CD8-positive, alpha-beta memory T cell (primary cell): ENCODE measurements around the gene CKAP5. TPM values are rescaled to one million over a fixed set of nuclear protein-coding genes. Genes with fewer than 3 reads are reported as not detected.

ENCODE experiments used
- CTCF ChIA-PET: fragments of 350-600 bp; sonication (Branson Sonifier 250); formaldehyde crosslinking; loops from one replicate; lab custom pipeline; 2021; ENCODE audit warnings: antibody characterized with exemption; lab: Charles Lee
- POLR2A ChIA-PET: fragments of 350-600 bp; sonication (Branson Sonifier 250); formaldehyde crosslinking; loops from one replicate; lab custom pipeline; 2021; ENCODE audit warnings: antibody characterized with exemption; lab: Charles Lee
- DNase-seq, 5 donors: peaks; one replicate each; pipeline versions ENCODE4 v3.0.0 to v3.0.0-alpha.2; 2020 to 2022; ENCODE audit warnings: mixed read lengths in 1 of 5
- H3K27ac ChIP-seq: one replicate; pipeline ENCODE4 v1.7.0; 2013; ENCODE audit warnings: low read depth, mild to moderate bottlenecking, low read length, moderate library complexity
- H3K27me3 ChIP-seq: 2 replicates; pipeline ENCODE4 v1.7.0; 2013; ENCODE audit warnings: low read length, mild to moderate bottlenecking; ENCODE audit not compliant: insufficient read depth, poor library complexity, severe bottlenecking
- H3K36me3 ChIP-seq: 2 replicates; pipeline ENCODE4 v1.7.0; 2013; ENCODE audit warnings: mild to moderate bottlenecking, low read length, moderate library complexity; ENCODE audit not compliant: insufficient read depth
- H3K4me1 ChIP-seq: 2 replicates; pipeline ENCODE4 v1.7.0; 2013; ENCODE audit warnings: mild to moderate bottlenecking, low read length, moderate library complexity; ENCODE audit not compliant: insufficient read depth
- H3K4me3 ChIP-seq: 2 replicates; pipeline ENCODE4 v1.7.0; 2013; ENCODE audit warnings: mild to moderate bottlenecking, low read length
- H3K9me3 ChIP-seq: 2 replicates; pipeline ENCODE4 v1.7.0; 2013; ENCODE audit warnings: mild to moderate bottlenecking, low read length
- H3K27ac Mint-ChIP-seq, 8 donors: one replicate each; pipeline ENCODE4 v1.8.0; 2020 to 2021; ENCODE audit warnings: mixed read lengths in 8 of 8, mild to moderate bottlenecking in 6 of 8, inconsistent platforms in 3 of 8, moderate library complexity in 3 of 8
- H3K27me3 Mint-ChIP-seq, 2 donors: one replicate each; pipeline ENCODE4 v1.8.0; 2020 to 2021; ENCODE audit warnings: mixed read lengths in 2 of 2, mild to moderate bottlenecking in 1 of 2, moderate library complexity in 1 of 2
- H3K36me3 Mint-ChIP-seq, 3 donors: one replicate each; pipeline ENCODE4 v1.8.0; 2020 to 2021; ENCODE audit warnings: mixed read lengths in 3 of 3, inconsistent platforms in 1 of 3, mild to moderate bottlenecking in 1 of 3
- H3K4me1 Mint-ChIP-seq, 3 donors: one replicate each; pipeline ENCODE4 v1.8.0; 2020 to 2021; ENCODE audit warnings: mixed read lengths in 3 of 3, inconsistent platforms in 1 of 3, mild to moderate bottlenecking in 1 of 3
- H3K4me3 Mint-ChIP-seq, 7 donors: one replicate each; pipeline ENCODE4 v1.8.0; 2020 to 2021; ENCODE audit warnings: mixed read lengths in 7 of 7, mild to moderate bottlenecking in 6 of 7, moderate library complexity in 4 of 7, inconsistent platforms in 2 of 7
- H3K9me3 Mint-ChIP-seq, 5 donors: one replicate each; pipeline ENCODE4 v1.8.0; 2020 to 2022; ENCODE audit warnings: mixed read lengths in 5 of 5, mild to moderate bottlenecking in 3 of 5, moderate library complexity in 2 of 5, inconsistent platforms in 1 of 5
- polyA plus RNA-seq: library from polyadenylated mRNA; unstranded; fragments of 300-500 nt; fragmentation: Illumina TruSeq; gene quantifications from one replicate; pipeline ENCODE4 v1.2.3, GENCODE V29; 2021
- total RNA-seq, 2 experiments: library from RNA; stranded (reverse); gene quantifications; one replicate each; pipeline ENCODE4 v1.2.3, GENCODE V29; 2021

The CKAP5 gene
- total and polyA plus RNA-seq, 3 experiments from 2014 or later = 14.2 to 127 (median 114) TPM

DNA sequence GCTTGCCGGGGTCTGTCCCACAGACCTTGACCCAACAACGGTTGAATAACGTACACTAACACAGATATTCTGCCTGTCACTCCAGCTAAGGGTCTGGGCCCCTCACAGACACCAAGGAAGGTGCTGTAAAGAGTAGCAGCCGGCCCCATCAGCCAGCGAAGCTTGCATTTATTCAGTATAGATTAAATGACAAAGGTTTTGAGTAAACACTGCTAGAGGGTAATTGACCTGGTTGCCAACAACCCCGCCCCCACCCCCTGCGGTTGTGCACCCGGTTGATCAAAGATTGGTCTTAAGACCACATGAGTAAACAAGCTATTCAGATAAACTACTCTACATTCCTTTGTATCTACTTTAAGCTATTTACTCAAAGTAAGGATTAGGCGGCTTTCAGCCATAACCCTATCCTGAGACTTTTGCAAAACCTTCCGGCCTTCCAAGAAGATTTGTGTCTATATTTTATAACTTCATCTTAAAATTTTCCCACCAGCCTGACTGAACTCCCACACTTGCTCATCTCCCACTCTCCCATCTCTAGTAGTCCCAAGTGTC lies 4.8 kb upstream of the CKAP5 start:
- ChIA-PET POLR2A (no interaction called here), CTCF (no interaction called here)
- Histone ChIP-seq H3K4me1 (peaks cover 5% of the 10 kb centered on the region), H3K36me3 (no peaks in the 10 kb centered on the region), H3K27ac (no peak overlapping the region), H3K4me3 (no peak overlapping the region), H3K9me3 (no peaks in the 10 kb centered on the region), H3K27me3 (no peaks in the 10 kb centered on the region)
- Mint-ChIP-seq H3K27me3 (peaks cover 0 to 7% of the 10 kb centered on the region in 2 donors), H3K9me3 (no peaks in the 10 kb centered on the region), H3K4me3 (no peak overlapping the region), H3K4me1 (peaks cover 7 to 10% (median 10%) of the 10 kb centered on the region in 3 donors), H3K36me3 (peaks cover 0 to 5% (median 0%) of the 10 kb centered on the region in 3 donors), H3K27ac (peak overlapping the region in 1 of 8 donors; percentile 54)
- no peak for DNase-seq

DNA sequence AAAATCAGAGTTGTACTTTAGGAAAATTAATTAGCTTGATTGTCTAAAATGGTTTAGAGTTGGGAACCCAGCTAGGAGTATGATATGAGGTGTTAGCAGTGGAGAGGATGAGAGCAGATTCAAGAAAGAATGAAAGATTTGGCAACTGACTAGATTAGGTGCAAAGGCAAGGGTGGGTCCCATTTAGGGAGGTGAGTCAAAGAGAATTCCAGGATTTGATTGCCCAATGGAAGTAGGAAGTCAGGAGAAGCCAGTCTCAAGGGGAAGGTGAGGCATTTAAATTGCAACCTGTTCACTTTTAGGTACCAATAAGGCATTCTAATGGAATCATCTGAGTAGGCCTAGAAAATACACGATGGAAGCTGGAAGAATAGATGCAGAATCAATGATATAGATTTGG lies 3.6 kb upstream of the CKAP5 start:
- Histone ChIP-seq H3K36me3 (no peaks in the 10 kb centered on the region), H3K27ac (no peak overlapping the region), H3K4me3 (no peak overlapping the region), H3K4me1 (peaks cover 14% of the 10 kb centered on the region), H3K9me3 (no peaks in the 10 kb centered on the region), H3K27me3 (no peaks in the 10 kb centered on the region)
- Mint-ChIP-seq H3K9me3 (no peaks in the 10 kb centered on the region), H3K4me1 (peaks cover 17 to 20% (median 20%) of the 10 kb centered on the region in 3 donors), H3K27me3 (peaks cover 0 to 10% of the 10 kb centered on the region in 2 donors), H3K4me3 (no peak overlapping the region), H3K36me3 (peaks cover 0 to 10% (median 0%) of the 10 kb centered on the region in 3 donors), H3K27ac (no peak overlapping the region)
- no peak for DNase-seq
- CTCF ChIA-PET = no interaction called here
- POLR2A ChIA-PET = no interaction called here

DNA sequence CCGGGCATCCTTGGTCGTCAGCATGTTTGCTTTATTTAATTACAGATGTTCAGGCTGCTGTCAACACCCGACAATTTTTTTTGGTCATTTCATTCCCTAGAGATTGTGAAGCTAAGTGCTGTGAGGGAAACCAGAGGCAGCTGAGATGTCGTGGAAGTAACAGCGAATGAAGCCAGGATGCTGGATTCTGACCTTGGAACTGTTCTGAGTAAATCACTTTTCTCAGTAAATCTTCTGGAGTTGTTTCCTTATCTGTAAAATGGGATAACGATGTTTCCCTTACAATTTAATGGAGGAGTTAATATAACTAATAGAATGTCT lies 390 bp upstream of the CKAP5 start:
- peak overlapping the region in 6 of 8 donors; percentile 90 to 97 (median 94) for H3K27ac Mint-ChIP-seq
- no peaks in the 10 kb centered on the region for H3K36me3 ChIP-seq
- H3K4me1 Mint-ChIP-seq = peaks cover 36 to 47% (median 46%) of the 10 kb centered on the region in 3 donors
- peak overlapping the region; percentile 93 to 99 (median 97) for H3K4me3 Mint-ChIP-seq
- H3K9me3 ChIP-seq = no peaks in the 10 kb centered on the region
- H3K27me3 ChIP-seq = no peaks in the 10 kb centered on the region
- no peak for DNase-seq
- peak overlapping the region; percentile 69 for H3K4me3 ChIP-seq
- H3K9me3 Mint-ChIP-seq = no peaks in the 10 kb centered on the region
- peaks cover 20% of the 10 kb centered on the region for H3K4me1 ChIP-seq
- POLR2A ChIA-PET = interaction anchor here (0.6 kb wide), 1 partner anchor 339 kb away, joined by 3 read pairs; no protein-coding TSS in a partner anchor
- H3K27ac ChIP-seq = peak overlapping the region; percentile 76
- CTCF ChIA-PET = interaction anchor here (1.0 kb wide), 1 partner anchor 20 kb away, joined by 7 read pairs; no protein-coding TSS in a partner anchor
- H3K27me3 Mint-ChIP-seq = peaks cover 0 to 8% of the 10 kb centered on the region in 2 donors
- peaks cover 0 to 14% (median 0%) of the 10 kb centered on the region in 3 donors for H3K36me3 Mint-ChIP-seq

DNA sequence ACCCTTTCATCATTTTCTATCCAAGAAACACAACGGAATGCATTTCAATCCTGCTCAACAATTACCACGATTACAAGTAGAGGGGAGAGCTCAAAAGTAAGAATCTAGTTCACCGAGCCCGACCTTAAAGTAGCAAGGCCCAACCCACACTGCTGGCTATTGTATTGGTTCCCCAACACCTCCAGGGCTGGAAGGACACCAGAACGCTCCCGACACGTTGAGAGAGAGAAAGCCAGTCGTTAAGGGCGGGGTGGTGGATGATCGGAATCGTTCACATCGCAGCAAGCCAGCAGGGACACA lies 690 bp downstream of the CKAP5 start:
- Histone ChIP-seq H3K9me3 (no peaks in the 10 kb centered on the region), H3K36me3 (no peaks in the 10 kb centered on the region), H3K4me3 (peak overlapping the region; percentile 69), H3K4me1 (peaks cover 20% of the 10 kb centered on the region), H3K27me3 (no peaks in the 10 kb centered on the region), H3K27ac (peak overlapping the region; percentile 76)
- no peaks in the 10 kb centered on the region for H3K9me3 Mint-ChIP-seq
- H3K4me1 Mint-ChIP-seq = peaks cover 40 to 53% (median 46%) of the 10 kb centered on the region in 3 donors
- peaks cover 0 to 19% (median 0%) of the 10 kb centered on the region in 3 donors for H3K36me3 Mint-ChIP-seq
- H3K27ac Mint-ChIP-seq = peak overlapping the region; percentile 77 to 98 (median 93)
- ChIA-PET POLR2A (no interaction called here), CTCF (interaction anchor here (0.9 kb wide), 1 partner anchor 19 kb away, joined by 4 read pairs; no protein-coding TSS in a partner anchor)
- DNase-seq = no peak
- peaks cover 0 to 8% of the 10 kb centered on the region in 2 donors for H3K27me3 Mint-ChIP-seq
- peak overlapping the region; percentile 86 to 96 (median 92) for H3K4me3 Mint-ChIP-seq

DNA sequence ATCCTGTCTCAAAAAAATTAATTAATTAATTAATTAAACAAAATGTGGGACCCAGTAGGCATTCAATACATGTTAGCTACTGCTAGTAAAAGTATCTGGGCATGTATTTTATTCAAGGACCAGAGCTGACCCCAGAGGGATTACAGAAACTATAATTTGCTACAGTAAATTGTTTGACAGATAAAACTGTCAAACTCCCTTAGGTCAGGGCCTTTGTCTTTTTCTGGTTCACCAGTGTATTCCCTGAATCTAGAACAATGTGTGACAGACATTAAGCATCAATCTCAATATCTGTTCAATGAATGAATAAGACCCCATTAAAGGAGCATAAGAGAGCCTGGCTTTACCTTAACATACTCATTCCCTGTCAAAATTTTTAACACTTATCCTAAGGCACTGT lies 6.0 kb downstream of the CKAP5 start:
- CTCF ChIA-PET = no interaction called here
- no peaks in the 10 kb centered on the region for H3K9me3 Mint-ChIP-seq
- H3K9me3 ChIP-seq = no peaks in the 10 kb centered on the region

DNA sequence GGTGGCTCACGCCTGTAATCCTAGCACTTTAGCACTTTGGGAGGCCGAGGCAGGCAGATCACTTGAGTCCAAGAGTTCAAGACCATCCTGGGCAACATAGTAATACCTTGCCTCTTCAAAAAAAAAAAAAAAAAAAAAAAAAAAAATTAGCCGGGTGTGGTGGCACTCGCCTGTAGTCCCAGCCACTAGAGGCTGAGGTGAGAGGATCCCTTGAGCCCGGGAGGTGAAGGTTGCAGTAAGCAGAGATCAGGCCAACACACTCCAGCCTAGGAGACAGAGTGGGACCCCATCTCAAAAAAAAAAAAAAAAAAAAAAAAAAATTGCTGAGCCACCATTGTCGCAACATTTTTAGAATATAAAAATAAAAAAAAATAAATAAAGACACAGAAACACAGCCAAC lies 7.6 kb downstream of the CKAP5 start:
- Mint-ChIP-seq H3K27me3 (no peaks in the 10 kb centered on the region), H3K27ac (no peak overlapping the region), H3K9me3 (no peaks in the 10 kb centered on the region), H3K4me3 (no peak overlapping the region), H3K36me3 (peaks cover 0 to 14% (median 2%) of the 10 kb centered on the region in 3 donors), H3K4me1 (peaks cover 33 to 64% (median 50%) of the 10 kb centered on the region in 3 donors)
- H3K4me1 ChIP-seq = peaks cover 11% of the 10 kb centered on the region
- no peaks in the 10 kb centered on the region for H3K36me3 ChIP-seq
- CTCF ChIA-PET = no interaction called here
- H3K27me3 ChIP-seq = no peaks in the 10 kb centered on the region
- no peak overlapping the region for H3K27ac ChIP-seq
- POLR2A ChIA-PET = no interaction called here
- no peaks in the 10 kb centered on the region for H3K9me3 ChIP-seq
- DNase-seq = no peak
- H3K4me3 ChIP-seq = no peak overlapping the region

More for the DNA sequence above, 6.0 kb downstream of the CKAP5 start:
- no peak for DNase-seq
- Mint-ChIP-seq H3K4me3 (no peak overlapping the region), H3K27me3 (no peaks in the 10 kb centered on the region), H3K4me1 (peaks cover 46 to 75% (median 67%) of the 10 kb centered on the region in 3 donors), H3K27ac (no peak overlapping the region), H3K36me3 (peaks cover 0 to 14% (median 2%) of the 10 kb centered on the region in 3 donors)
- POLR2A ChIA-PET = no interaction called here
- Histone ChIP-seq H3K4me1 (peaks cover 22% of the 10 kb centered on the region), H3K27ac (no peak overlapping the region), H3K36me3 (no peaks in the 10 kb centered on the region), H3K27me3 (no peaks in the 10 kb centered on the region), H3K4me3 (no peak overlapping the region)

DNA sequence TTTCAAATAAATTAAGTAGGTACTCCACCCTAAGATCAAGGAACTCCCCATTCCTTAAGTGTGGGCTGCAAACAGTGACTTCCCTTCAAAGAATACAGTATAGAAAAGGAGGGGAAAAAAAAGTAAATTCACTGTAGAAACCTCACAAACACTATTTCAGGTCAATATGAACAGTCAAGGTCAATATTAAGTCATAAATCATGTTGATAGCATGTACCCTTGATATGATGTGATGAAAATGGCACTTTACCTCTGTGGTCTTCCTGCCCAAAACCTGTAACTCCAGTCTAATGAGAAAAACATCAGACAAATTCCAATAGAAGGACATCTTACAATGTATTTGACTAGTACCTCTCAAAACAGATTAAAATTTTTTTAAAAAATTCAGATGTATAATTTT lies 8.2 kb downstream of the CKAP5 start:
- CTCF ChIA-PET = no interaction called here
- Mint-ChIP-seq H3K4me3 (no peak overlapping the region), H3K9me3 (no peaks in the 10 kb centered on the region), H3K36me3 (peaks cover 0 to 14% (median 2%) of the 10 kb centered on the region in 3 donors), H3K4me1 (peaks cover 28 to 63% (median 48%) of the 10 kb centered on the region in 3 donors), H3K27ac (no peak overlapping the region), H3K27me3 (no peaks in the 10 kb centered on the region)
- POLR2A ChIA-PET = no interaction called here
- no peak overlapping the region for H3K27ac ChIP-seq
- no peak overlapping the region for H3K4me3 ChIP-seq
- H3K36me3 ChIP-seq = no peaks in the 10 kb centered on the region
- peaks cover 11% of the 10 kb centered on the region for H3K4me1 ChIP-seq
- H3K27me3 ChIP-seq = no peaks in the 10 kb centered on the region
- no peak for DNase-seq
- H3K9me3 ChIP-seq = no peaks in the 10 kb centered on the region

DNA sequence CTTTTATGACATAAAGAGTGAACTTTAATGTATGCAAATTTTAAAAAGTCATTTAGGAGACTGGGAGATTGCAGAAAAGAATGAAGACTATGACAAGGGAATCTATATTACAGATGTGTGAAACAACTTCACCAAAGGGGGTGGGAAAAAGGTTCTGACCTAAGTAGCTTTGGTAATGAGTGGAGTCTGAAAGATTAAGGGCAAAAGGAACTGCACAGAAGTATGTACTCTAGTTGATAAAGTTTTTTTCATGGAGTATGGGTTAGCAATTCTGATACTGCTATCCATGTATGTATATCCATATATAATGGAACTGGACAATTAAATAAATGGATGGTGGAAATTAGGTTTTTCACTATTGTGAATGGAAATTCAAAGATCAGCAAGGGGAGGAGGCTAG lies 9.2 kb downstream of the CKAP5 start:
- Mint-ChIP-seq H3K36me3 (peaks cover 0 to 10% (median 2%) of the 10 kb centered on the region in 3 donors), H3K4me3 (no peak overlapping the region), H3K27ac (no peak overlapping the region), H3K4me1 (peaks cover 25 to 61% (median 41%) of the 10 kb centered on the region in 3 donors), H3K27me3 (no peaks in the 10 kb centered on the region), H3K9me3 (no peaks in the 10 kb centered on the region)
- Histone ChIP-seq H3K36me3 (no peaks in the 10 kb centered on the region), H3K27me3 (no peaks in the 10 kb centered on the region), H3K9me3 (no peaks in the 10 kb centered on the region), H3K27ac (no peak overlapping the region), H3K4me1 (peaks cover 11% of the 10 kb centered on the region), H3K4me3 (no peak overlapping the region)
- CTCF ChIA-PET = no interaction called here
- POLR2A ChIA-PET = no interaction called here
- DNase-seq = no peak
